GM12892 (cell line): ENCODE measurements around the gene GLIS1.

Source experiments
- POLR2A ChIP-seq: IDR thresholded peaks from 2 replicates; pipeline ENCODE4 v1.6.1; 2011; ENCODE audit warnings: low read depth, low read length, control low read depth
- POLR2AphosphoS5 ChIP-seq: IDR thresholded peaks from 2 replicates; pipeline ENCODE4 v1.6.1; 2011; ENCODE audit warnings: low read depth, low read length, control low read depth

GRCh38 chr1:53652441-53653199 is 86.3 kb downstream of the GLIS1 start:
- TF ChIP-seq POLR2A: no peak
- TF ChIP-seq POLR2AphosphoS5: no peak
